Epithelial cell of proximal tubule (primary cell): ENCODE results near the gene SEC61G. TPM values are rescaled to one million over a fixed set of nuclear protein-coding genes. Genes with fewer than 3 reads are reported as not detected.
A peak's percentile ranks its signal among the peaks of the same experiment; 100 is the strongest.

Experiments
- DNase-seq: peaks from one replicate; pipeline ENCODE4 v3.0.0-alpha.2; 2011; ENCODE audit warnings: low read depth
- H3K4me3 ChIP-seq: 2 replicates; pipeline ENCODE4 v1.5.1; 2011; ENCODE audit warnings: low read depth, mild to moderate bottlenecking, low read length
- total RNA-seq: library from RNA; depleted of rRNA; stranded (reverse); fragments of >200 nt; gene quantifications from 2 replicates; pipeline ENCODE4 v1.2.3, GENCODE V29; 2015
- TF ChIP-seq, protein P1 (sequence below): conservative IDR thresholded peaks from 2 replicates; pipeline ENCODE4 v1.5.1; 2012; ENCODE audit warnings: low read depth, mild to moderate bottlenecking, low read length

SEC61G gene
- total RNA-seq, 1 donor from 2014 or later: 716 TPM

DNA sequence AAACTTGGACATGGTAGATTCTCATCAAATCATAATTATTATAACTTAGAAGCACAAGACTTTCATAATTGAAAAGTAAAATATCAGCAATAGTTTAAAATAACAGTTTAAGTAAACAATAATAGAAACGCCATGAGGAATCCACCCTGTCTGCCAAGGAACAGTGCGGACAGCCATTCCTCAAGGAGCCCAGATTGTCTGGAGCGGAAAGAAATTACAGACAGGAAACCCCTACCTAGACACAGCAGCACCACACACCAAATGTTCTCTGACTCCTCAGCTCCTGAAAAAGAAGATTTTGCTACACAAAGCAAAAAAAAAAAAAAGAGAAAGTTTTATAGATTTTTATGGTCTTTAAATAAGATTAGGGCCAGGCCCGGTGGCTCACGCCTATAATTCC lies 21.5 kb upstream of the SEC61G start:
- no peak overlapping the region for H3K4me3 ChIP-seq
- TF ChIP-seq, protein P1, sequence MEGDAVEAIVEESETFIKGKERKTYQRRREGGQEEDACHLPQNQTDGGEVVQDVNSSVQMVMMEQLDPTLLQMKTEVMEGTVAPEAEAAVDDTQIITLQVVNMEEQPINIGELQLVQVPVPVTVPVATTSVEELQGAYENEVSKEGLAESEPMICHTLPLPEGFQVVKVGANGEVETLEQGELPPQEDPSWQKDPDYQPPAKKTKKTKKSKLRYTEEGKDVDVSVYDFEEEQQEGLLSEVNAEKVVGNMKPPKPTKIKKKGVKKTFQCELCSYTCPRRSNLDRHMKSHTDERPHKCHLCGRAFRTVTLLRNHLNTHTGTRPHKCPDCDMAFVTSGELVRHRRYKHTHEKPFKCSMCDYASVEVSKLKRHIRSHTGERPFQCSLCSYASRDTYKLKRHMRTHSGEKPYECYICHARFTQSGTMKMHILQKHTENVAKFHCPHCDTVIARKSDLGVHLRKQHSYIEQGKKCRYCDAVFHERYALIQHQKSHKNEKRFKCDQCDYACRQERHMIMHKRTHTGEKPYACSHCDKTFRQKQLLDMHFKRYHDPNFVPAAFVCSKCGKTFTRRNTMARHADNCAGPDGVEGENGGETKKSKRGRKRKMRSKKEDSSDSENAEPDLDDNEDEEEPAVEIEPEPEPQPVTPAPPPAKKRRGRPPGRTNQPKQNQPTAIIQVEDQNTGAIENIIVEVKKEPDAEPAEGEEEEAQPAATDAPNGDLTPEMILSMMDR: no peak
- DNase-seq: no peak

DNA sequence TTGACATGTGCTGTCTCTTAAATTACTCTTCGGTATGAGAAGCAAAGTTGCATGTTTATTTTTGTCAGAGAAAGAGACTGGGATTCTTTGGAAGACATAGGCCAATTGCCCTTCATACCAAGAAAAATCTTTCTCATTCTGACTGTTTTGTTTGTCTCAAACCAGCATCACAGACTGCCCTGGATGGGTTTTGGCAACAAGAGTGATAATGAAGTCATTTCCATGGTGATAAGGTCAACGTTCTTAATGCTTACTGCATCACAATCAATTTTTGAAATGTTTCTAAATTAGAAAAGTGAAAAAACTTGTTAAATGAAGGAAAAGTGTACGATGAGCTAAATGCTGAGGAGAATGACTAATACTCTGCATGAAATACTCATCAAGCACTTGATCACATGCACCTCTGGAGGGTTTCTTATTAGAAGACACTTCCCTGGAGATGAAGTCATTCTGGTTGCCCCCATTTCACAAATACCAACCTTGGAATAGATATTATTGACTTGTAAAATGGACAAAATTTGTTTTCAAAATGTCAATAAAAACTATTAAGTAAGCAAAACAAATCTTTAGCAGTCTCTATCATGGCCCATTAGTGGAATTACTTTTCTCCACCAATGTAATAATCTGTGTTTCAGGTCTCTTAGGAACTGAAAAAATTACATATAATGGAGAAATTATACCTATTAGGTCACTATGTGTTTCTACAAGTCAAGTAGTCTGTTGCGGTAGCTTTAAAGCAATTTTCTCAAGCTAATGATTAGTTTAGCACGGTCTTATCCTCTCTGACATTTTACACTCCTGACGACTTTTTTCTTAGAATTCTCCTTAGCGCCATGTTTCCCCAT lies 19.9 kb upstream of the SEC61G start:
- H3K4me3 ChIP-seq: no peak overlapping the region
- no peak for DNase-seq
- TF ChIP-seq, protein P1: no peak

DNA sequence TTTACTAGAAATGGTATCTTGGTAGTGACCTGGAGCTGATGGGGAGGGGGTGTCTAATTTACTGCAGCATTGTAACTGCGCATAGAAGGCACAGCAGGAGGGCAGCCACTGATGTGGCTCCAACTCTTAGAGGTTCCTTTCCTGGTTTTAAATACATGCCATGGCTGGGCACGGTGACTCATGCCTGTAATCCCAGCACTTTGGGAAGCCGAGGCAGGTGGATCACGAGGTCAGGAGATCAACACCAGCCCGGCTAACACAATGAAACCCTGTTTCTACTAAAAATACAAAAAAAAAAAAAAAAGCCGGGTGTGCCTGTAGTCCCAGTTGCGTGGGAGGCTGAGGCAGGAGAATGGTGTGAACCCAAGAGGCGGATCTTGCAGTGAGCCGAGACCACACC lies 19.2 kb upstream of the SEC61G start:
- TF ChIP-seq, protein P1: no peak
- no peak overlapping the region for H3K4me3 ChIP-seq
- no peak for DNase-seq

DNA sequence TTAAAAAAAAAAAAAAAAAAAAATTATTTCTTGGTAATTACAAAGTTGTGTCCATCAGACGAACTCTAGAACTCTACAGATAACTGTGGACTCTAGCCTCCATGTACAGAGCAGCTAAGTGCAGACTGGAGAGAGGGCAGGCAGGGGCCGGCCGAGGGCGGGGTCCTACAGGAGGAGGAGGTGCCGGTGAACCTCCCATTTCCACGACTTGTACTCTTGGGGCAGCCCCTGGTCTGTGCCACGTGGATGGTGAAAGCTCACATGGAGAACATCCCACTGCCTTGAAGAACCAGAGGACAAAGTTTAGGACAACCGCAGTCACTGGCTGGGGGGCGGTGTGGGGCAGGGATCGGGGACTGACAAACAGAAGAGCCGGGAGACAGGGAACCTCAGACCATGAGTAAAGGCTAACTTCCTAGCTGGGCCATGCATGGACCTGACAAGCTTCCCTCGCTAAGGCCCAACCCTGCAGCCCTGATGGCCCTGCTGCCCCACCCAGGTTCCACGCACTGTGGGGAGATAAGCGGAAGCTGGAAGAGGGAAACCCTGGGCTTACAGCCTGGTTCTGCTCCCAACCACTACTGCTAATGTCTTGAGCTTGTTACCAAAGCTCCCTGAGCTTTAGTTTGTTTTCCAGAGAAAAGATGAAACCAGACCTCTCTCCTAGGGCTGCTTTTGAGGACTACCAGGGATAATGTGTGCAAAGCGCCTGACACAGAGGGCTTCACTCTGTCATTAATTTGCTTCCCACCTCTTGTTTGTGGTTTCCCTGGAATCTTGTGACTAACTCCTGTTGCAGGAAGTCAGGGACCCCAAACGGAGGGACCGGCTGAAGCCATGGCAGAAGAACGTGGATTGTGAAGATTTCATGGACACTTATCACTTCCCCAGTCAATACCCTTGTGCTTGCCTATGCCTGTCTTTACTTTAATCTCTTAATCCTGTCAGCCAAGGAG lies 16.1 kb upstream of the SEC61G start:
- no peak for DNase-seq
- H3K4me3 ChIP-seq: no peak overlapping the region
- TF ChIP-seq, protein P1: no peak

DNA sequence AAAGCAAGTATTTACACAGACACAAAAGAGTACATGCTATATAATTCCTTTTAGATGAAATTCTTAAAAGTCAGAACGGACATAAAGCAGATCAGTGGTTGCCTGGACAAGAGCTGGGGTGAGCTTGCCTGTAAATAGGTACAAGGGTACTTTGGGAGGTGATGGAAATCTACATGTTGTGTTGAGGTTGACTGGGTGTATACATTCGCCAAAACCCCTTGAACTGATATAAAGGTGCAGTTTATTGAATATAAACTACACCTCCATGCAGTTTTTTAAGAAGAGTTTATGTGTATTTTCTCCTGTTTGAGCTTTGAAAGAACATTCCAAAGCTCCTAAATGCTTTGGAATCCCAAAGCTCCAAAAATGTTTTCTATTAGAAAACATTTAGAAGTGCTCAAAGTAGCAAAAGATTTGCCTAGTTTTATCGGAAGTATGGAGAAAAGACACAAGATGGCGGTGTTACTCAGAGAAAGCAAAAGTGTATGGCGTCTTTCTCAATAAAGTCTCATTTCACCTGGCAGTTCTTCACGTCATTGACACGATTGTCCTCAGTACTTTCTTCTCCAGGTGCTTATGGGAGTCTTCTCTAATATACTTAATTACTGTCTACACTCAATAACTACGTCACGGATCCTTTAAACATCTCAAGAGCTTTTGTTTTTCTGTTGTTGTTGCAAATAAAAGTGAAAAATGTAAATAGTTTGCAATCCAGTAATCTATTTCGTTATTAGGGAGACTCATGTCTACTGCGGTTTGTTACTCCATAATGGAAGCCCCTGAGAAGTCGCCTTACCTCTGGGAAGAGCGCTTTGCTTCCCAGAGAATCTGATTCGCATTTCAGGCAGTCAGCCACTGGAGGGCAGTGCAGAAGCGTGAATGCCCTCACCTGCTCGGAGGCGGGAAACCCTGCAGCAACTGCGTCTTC lies 14.7 kb upstream of the SEC61G start:
- H3K4me3 ChIP-seq: peak overlapping the region; percentile 55
- DNase-seq: peak; percentile 42
- TF ChIP-seq, protein P1: peak; percentile 85

DNA sequence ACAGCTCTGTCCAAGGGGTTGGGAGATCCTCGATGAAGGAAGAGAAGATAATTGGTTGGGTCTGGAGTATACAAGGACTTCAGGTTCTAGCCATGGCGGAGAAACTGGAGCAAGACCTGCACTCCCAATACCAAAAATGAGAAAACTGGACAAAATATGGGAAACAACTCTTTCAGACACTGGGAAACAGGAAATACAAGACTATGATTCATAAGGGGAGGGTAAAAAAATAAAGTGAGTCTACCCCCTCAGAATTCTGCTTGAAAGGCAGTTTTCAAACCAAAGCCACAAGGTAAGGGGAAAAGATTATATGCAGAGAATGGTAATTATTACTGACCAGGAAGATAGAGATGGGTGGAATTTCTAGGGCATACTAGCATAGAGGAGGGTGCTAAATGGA lies 10.2 kb upstream of the SEC61G start:
- H3K4me3 ChIP-seq: no peak overlapping the region
- TF ChIP-seq, protein P1: no peak
- DNase-seq: no peak
